ENCODE results near the gene ATP2C1.
A peak's percentile ranks its signal among the peaks of the same experiment; 100 is the strongest.
"Not testable (repeated sequence)": the region's sequence is repeated elsewhere in the genome, so short reads cannot be mapped to it uniquely, and the experiment has no call there.

Gene ATP2C1

GRCh38 chr3:131038326-131038725, 144.4 kb downstream of the ATP2C1 start:
- no CpG with 5 or more reads among the region's 2 CpGs for WGBS (ENCODE audit: insufficient coverage)
- no peak overlapping the region for H3K4me3 ChIP-seq (ENCODE audit: control insufficient read depth in 1 of 7, extremely low read depth in 1 of 7, insufficient read depth in 4 of 7, low read depth in 2 of 7, low read length in 6 of 7)
- DNase-seq: no peak
- no peaks in the 10 kb centered on the region for H3K27me3 ChIP-seq (replicated peaks in 2 of 5; ENCODE audit: control insufficient read depth in 4 of 5, insufficient read depth in 5 of 5, low read length in 4 of 5)
- H3K4me1 ChIP-seq (ENCODE audit: control extremely low read depth in 1 of 4, control insufficient read depth in 4 of 4, insufficient read depth in 4 of 4, low read length in 3 of 4): peaks cover 0 to 7% (median 0%) of the 10 kb centered on the region in 4 experiments
- no peak overlapping the region for H3K27ac ChIP-seq (ENCODE audit: insufficient read depth in 1 of 2, low read depth in 1 of 2, low read length in 2 of 2, poor library complexity in 1 of 2, severe bottlenecking in 2 of 2)
- CTCF ChIA-PET: no interaction called here
- no peaks in the 10 kb centered on the region for H3K9me3 ChIP-seq (ENCODE audit: control extremely low read depth in 1 of 5, control insufficient read depth in 4 of 5, insufficient read depth in 2 of 5, low read depth in 1 of 5, low read length in 4 of 5)
- H3K36me3 ChIP-seq (ENCODE audit: control insufficient read depth in 4 of 4, insufficient read depth in 4 of 4, low read length in 3 of 4): no peaks in the 10 kb centered on the region
- POLR2A ChIA-PET: no interaction called here

- POLR2A ChIA-PET: not testable (repeated sequence)
These were observed 148.5 kb downstream of the ATP2C1 start for GRCh38 chr3:131042271-131042985.

DNA sequence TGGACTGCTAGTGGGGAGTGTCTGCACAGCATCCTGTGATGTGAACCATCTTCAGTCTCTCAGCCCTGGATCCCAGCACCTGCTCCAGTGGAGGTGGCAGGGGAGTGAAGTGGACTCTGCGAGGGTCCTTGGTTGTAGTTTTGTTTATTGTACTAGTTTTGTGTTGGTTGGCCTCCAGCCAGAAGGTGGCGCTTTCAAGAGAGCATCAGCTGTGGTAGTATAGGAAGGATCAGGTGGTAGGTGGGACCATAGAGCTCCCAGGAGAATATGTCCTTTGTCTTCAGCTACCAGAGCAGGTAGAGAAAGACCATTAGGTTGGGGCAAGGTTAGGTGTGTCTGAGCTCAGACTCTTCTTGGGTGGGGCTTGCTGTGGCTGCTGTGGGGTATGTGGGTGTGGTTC, 153.7 kb downstream of the ATP2C1 start:
- Histone ChIP-seq H3K27ac (ENCODE audit: insufficient read depth in 1 of 2, low read depth in 1 of 2, low read length in 2 of 2, poor library complexity in 1 of 2, severe bottlenecking in 2 of 2) (no peak overlapping the region), H3K36me3 (ENCODE audit: control insufficient read depth in 4 of 4, insufficient read depth in 4 of 4, low read length in 3 of 4) (no peaks in the 10 kb centered on the region), H3K9me3 (ENCODE audit: control extremely low read depth in 1 of 5, control insufficient read depth in 4 of 5, insufficient read depth in 2 of 5, low read depth in 1 of 5, low read length in 4 of 5) (peaks cover 0 to 2% (median 0%) of the 10 kb centered on the region in 5 experiments), H3K27me3 (replicated peaks in 2 of 5; ENCODE audit: control insufficient read depth in 4 of 5, insufficient read depth in 5 of 5, low read length in 4 of 5) (no peaks in the 10 kb centered on the region), H3K4me1 (ENCODE audit: control extremely low read depth in 1 of 4, control insufficient read depth in 4 of 4, insufficient read depth in 4 of 4, low read length in 3 of 4) (peaks cover 0 to 2% (median 0%) of the 10 kb centered on the region in 4 experiments), H3K4me3 (ENCODE audit: control insufficient read depth in 1 of 7, extremely low read depth in 1 of 7, insufficient read depth in 4 of 7, low read depth in 2 of 7, low read length in 6 of 7) (no peak overlapping the region)
- 100% methylated on average over 2 of the region's 2 CpGs for WGBS (ENCODE audit: insufficient coverage)
- CTCF ChIA-PET: interaction anchor here (1.4 kb wide), 1 partner anchor 15 kb away, joined by 4 read pairs; no protein-coding TSS in a partner anchor
- POLR2A ChIA-PET: no interaction called here
- no peak for DNase-seq

More at GRCh38 chr3:131042271-131042985, 148.5 kb downstream of the ATP2C1 start:
- not testable (repeated sequence) for H3K9me3 ChIP-seq (ENCODE audit: control extremely low read depth in 1 of 5, control insufficient read depth in 4 of 5, insufficient read depth in 2 of 5, low read depth in 1 of 5, low read length in 4 of 5); H3K4me3 ChIP-seq (ENCODE audit: control insufficient read depth in 1 of 7, extremely low read depth in 1 of 7, insufficient read depth in 4 of 7, low read depth in 2 of 7, low read length in 6 of 7); H3K4me1 ChIP-seq (ENCODE audit: control extremely low read depth in 1 of 4, control insufficient read depth in 4 of 4, insufficient read depth in 4 of 4, low read length in 3 of 4); H3K27me3 ChIP-seq (replicated peaks in 2 of 5; ENCODE audit: control insufficient read depth in 4 of 5, insufficient read depth in 5 of 5, low read length in 4 of 5); H3K36me3 ChIP-seq (ENCODE audit: control insufficient read depth in 4 of 4, insufficient read depth in 4 of 4, low read length in 3 of 4); H3K27ac ChIP-seq (ENCODE audit: insufficient read depth in 1 of 2, low read depth in 1 of 2, low read length in 2 of 2, poor library complexity in 1 of 2, severe bottlenecking in 2 of 2)
- 77% methylated on average over 9 of the region's 10 CpGs for WGBS (ENCODE audit: insufficient coverage)
- DNase-seq: peak in 2 of 3 donors; percentile 26 to 34
- CTCF ChIA-PET: interaction anchor here (1.3 to 1.6 kb wide), 3 partner anchors 9 to 25 kb away, joined by 3 to 7 read pairs (median 3); no protein-coding TSS in a partner anchor

DNA sequence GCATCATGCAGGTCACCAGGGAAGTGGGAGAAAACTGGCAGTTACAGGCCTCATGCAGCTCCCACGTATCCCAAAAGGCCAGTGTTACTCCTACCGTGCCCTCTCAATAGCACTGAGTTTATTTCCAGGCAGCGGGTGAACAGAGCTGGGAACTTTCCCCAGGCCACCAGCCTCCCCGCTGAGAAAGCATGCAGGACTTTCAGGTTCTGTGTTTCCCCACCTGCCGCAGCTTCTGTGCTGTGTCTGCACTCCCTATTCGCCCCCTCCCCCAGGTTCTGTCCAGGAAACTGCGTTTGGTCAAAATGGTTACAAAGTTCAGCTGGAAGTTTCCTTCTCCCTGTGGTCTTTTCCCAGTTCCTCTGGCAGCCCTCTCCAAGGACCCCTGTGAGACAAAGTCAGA, 154.1 kb downstream of the ATP2C1 start:
- 90% methylated on average over 6 of the region's 7 CpGs for WGBS (ENCODE audit: insufficient coverage)
- POLR2A ChIA-PET: no interaction called here
- DNase-seq: no peak
- CTCF ChIA-PET: interaction anchor here (1.4 kb wide), 1 partner anchor 15 kb away, joined by 4 read pairs; no protein-coding TSS in a partner anchor
- Histone ChIP-seq H3K4me3 (ENCODE audit: control insufficient read depth in 1 of 7, extremely low read depth in 1 of 7, insufficient read depth in 4 of 7, low read depth in 2 of 7, low read length in 6 of 7) (no peak overlapping the region), H3K27ac (ENCODE audit: insufficient read depth in 1 of 2, low read depth in 1 of 2, low read length in 2 of 2, poor library complexity in 1 of 2, severe bottlenecking in 2 of 2) (no peak overlapping the region), H3K4me1 (ENCODE audit: control extremely low read depth in 1 of 4, control insufficient read depth in 4 of 4, insufficient read depth in 4 of 4, low read length in 3 of 4) (no peaks in the 10 kb centered on the region), H3K9me3 (ENCODE audit: control extremely low read depth in 1 of 5, control insufficient read depth in 4 of 5, insufficient read depth in 2 of 5, low read depth in 1 of 5, low read length in 4 of 5) (peaks cover 0 to 2% (median 0%) of the 10 kb centered on the region in 5 experiments), H3K27me3 (replicated peaks in 2 of 5; ENCODE audit: control insufficient read depth in 4 of 5, insufficient read depth in 5 of 5, low read length in 4 of 5) (no peaks in the 10 kb centered on the region), H3K36me3 (ENCODE audit: control insufficient read depth in 4 of 4, insufficient read depth in 4 of 4, low read length in 3 of 4) (no peaks in the 10 kb centered on the region)

DNA sequence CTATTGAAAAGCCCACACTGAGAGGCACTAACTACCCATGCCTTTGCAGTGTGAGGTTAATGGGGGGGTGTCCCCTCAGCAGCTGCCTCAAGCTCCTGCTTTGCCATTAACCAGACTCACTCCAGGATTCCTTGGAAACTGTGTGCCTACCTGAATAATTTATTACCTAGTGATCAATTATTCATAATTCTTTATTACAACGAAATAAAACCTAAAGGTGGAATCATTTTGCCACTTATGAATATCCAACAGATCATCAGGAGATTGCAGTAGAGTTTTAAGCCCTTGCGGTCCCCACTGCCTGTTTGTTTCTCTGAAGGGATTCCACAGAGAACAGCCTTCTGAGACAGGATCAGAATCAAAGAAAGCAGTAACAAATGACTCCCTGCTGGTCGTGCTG, 156.1 kb downstream of the ATP2C1 start:
- no peaks in the 10 kb centered on the region for H3K36me3 ChIP-seq (ENCODE audit: control insufficient read depth in 4 of 4, insufficient read depth in 4 of 4, low read length in 3 of 4)
- no peak for DNase-seq
- no peaks in the 10 kb centered on the region for H3K4me1 ChIP-seq (ENCODE audit: control extremely low read depth in 1 of 4, control insufficient read depth in 4 of 4, insufficient read depth in 4 of 4, low read length in 3 of 4)
- H3K9me3 ChIP-seq (ENCODE audit: control extremely low read depth in 1 of 5, control insufficient read depth in 4 of 5, insufficient read depth in 2 of 5, low read depth in 1 of 5, low read length in 4 of 5): no peaks in the 10 kb centered on the region
- ChIA-PET POLR2A (no interaction called here), CTCF (no interaction called here)
- H3K27me3 ChIP-seq (replicated peaks in 2 of 5; ENCODE audit: control insufficient read depth in 4 of 5, insufficient read depth in 5 of 5, low read length in 4 of 5): no peaks in the 10 kb centered on the region
- H3K4me3 ChIP-seq (ENCODE audit: control insufficient read depth in 1 of 7, extremely low read depth in 1 of 7, insufficient read depth in 4 of 7, low read depth in 2 of 7, low read length in 6 of 7): no peak overlapping the region
- WGBS (ENCODE audit: insufficient coverage): 95% methylated on average over 2 of the region's 3 CpGs
- no peak overlapping the region for H3K27ac ChIP-seq (ENCODE audit: insufficient read depth in 1 of 2, low read depth in 1 of 2, low read length in 2 of 2, poor library complexity in 1 of 2, severe bottlenecking in 2 of 2)

GRCh38 chr3:131053043-131053859, 159.4 kb downstream of the ATP2C1 start:
- CTCF ChIA-PET: interaction anchor here (0.7 to 1.3 kb wide), 3 partner anchors 29 to 1158 kb away, joined by 3 read pairs; no protein-coding TSS in a partner anchor
- peak in 2 of 3 donors; percentile 14 to 15 for DNase-seq
- Histone ChIP-seq H3K9me3 (ENCODE audit: control extremely low read depth in 1 of 5, control insufficient read depth in 4 of 5, insufficient read depth in 2 of 5, low read depth in 1 of 5, low read length in 4 of 5) (no peaks in the 10 kb centered on the region), H3K36me3 (ENCODE audit: control insufficient read depth in 4 of 4, insufficient read depth in 4 of 4, low read length in 3 of 4) (no peaks in the 10 kb centered on the region), H3K27me3 (replicated peaks in 2 of 5; ENCODE audit: control insufficient read depth in 4 of 5, insufficient read depth in 5 of 5, low read length in 4 of 5) (no peaks in the 10 kb centered on the region), H3K4me1 (ENCODE audit: control extremely low read depth in 1 of 4, control insufficient read depth in 4 of 4, insufficient read depth in 4 of 4, low read length in 3 of 4) (no peaks in the 10 kb centered on the region), H3K4me3 (ENCODE audit: control insufficient read depth in 1 of 7, extremely low read depth in 1 of 7, insufficient read depth in 4 of 7, low read depth in 2 of 7, low read length in 6 of 7) (no peak overlapping the region), H3K27ac (ENCODE audit: insufficient read depth in 1 of 2, low read depth in 1 of 2, low read length in 2 of 2, poor library complexity in 1 of 2, severe bottlenecking in 2 of 2) (no peak overlapping the region)
- WGBS (ENCODE audit: insufficient coverage): no CpG with 5 or more reads among the region's 3 CpGs
- POLR2A ChIA-PET: no interaction called here
